Measurements from ENCODE around the gene PADI2.

- TF ChIP-seq CTCF (IDR thresholded peaks at IDR 0.05) (no peak), POLR2A (IDR thresholded peaks at IDR 0.05) (no peak)
These were observed 86.5 kb downstream of the PADI2 start for GRCh38 chr1:17032741-17033140.
